ENCODE data around the gene VIPAS39. TPM values are rescaled to one million over a fixed set of nuclear protein-coding genes. Genes with fewer than 3 reads are reported as not detected.

VIPAS39 gene
- total RNA-seq, 1 donor, result 12.5 TPM

- H3K27me3 ChIP-seq (ENCODE audit: insufficient read depth, low read length), result no peaks in the 10 kb centered on the region
- H3K9me3 ChIP-seq (ENCODE audit: low read depth, low read length), result no peaks in the 10 kb centered on the region
- H3K4me3 ChIP-seq (ENCODE audit: low read length), result no peak overlapping the region
- H3K4me1 ChIP-seq (ENCODE audit: insufficient read depth, low read length), result no peaks in the 10 kb centered on the region
Observed at GRCh38 chr14:77478796-77479195, 21.4 kb upstream of the VIPAS39 start.

- H3K27me3 ChIP-seq (ENCODE audit: insufficient read depth, low read length), result no peaks in the 10 kb centered on the region
- no peaks in the 10 kb centered on the region for H3K4me1 ChIP-seq (ENCODE audit: insufficient read depth, low read length)
- H3K9me3 ChIP-seq (ENCODE audit: low read depth, low read length), result no peaks in the 10 kb centered on the region
- H3K4me3 ChIP-seq (ENCODE audit: low read length), result no peak overlapping the region
Observed at GRCh38 chr14:77478029-77478428, 20.6 kb upstream of the VIPAS39 start.

GRCh38 chr14:77475432-77476115 lies 18.2 kb upstream of the VIPAS39 start:
- Histone ChIP-seq H3K4me3 (ENCODE audit: low read length) (no peak overlapping the region), H3K9me3 (ENCODE audit: low read depth, low read length) (no peaks in the 10 kb centered on the region), H3K27me3 (ENCODE audit: insufficient read depth, low read length) (no peaks in the 10 kb centered on the region), H3K4me1 (ENCODE audit: insufficient read depth, low read length) (no peaks in the 10 kb centered on the region)

GRCh38 chr14:77474479-77475177 lies 17.2 kb upstream of the VIPAS39 start:
- Histone ChIP-seq H3K27me3 (ENCODE audit: insufficient read depth, low read length) (no peaks in the 10 kb centered on the region), H3K4me3 (ENCODE audit: low read length) (no peak overlapping the region), H3K9me3 (ENCODE audit: low read depth, low read length) (no peaks in the 10 kb centered on the region), H3K4me1 (ENCODE audit: insufficient read depth, low read length) (no peaks in the 10 kb centered on the region)

- H3K4me1 ChIP-seq (ENCODE audit: insufficient read depth, low read length), result no peaks in the 10 kb centered on the region
- H3K4me3 ChIP-seq (ENCODE audit: low read length), result no peak overlapping the region
- no peaks in the 10 kb centered on the region for H3K27me3 ChIP-seq (ENCODE audit: insufficient read depth, low read length)
- H3K9me3 ChIP-seq (ENCODE audit: low read depth, low read length), result no peaks in the 10 kb centered on the region
Observed at GRCh38 chr14:77473921-77474320, 16.5 kb upstream of the VIPAS39 start.

- Histone ChIP-seq H3K27me3 (ENCODE audit: insufficient read depth, low read length) (no peaks in the 10 kb centered on the region), H3K4me1 (ENCODE audit: insufficient read depth, low read length) (no peaks in the 10 kb centered on the region), H3K9me3 (ENCODE audit: low read depth, low read length) (no peaks in the 10 kb centered on the region), H3K4me3 (ENCODE audit: low read length) (no peak overlapping the region)
Observed at GRCh38 chr14:77470224-77470870, 12.9 kb upstream of the VIPAS39 start.

GRCh38 chr14:77469539-77469938 lies 12.1 kb upstream of the VIPAS39 start:
- Histone ChIP-seq H3K4me3 (ENCODE audit: low read length) (no peak overlapping the region), H3K4me1 (ENCODE audit: insufficient read depth, low read length) (no peaks in the 10 kb centered on the region), H3K9me3 (ENCODE audit: low read depth, low read length) (no peaks in the 10 kb centered on the region), H3K27me3 (ENCODE audit: insufficient read depth, low read length) (no peaks in the 10 kb centered on the region)

- H3K4me1 ChIP-seq (ENCODE audit: insufficient read depth, low read length), result no peaks in the 10 kb centered on the region
- H3K27me3 ChIP-seq (ENCODE audit: insufficient read depth, low read length), result no peaks in the 10 kb centered on the region
- no peaks in the 10 kb centered on the region for H3K9me3 ChIP-seq (ENCODE audit: low read depth, low read length)
- H3K4me3 ChIP-seq (ENCODE audit: low read length), result no peak overlapping the region
Observed at GRCh38 chr14:77469067-77469505, 11.7 kb upstream of the VIPAS39 start.

- Histone ChIP-seq H3K4me3 (ENCODE audit: low read length) (no peak overlapping the region), H3K27me3 (ENCODE audit: insufficient read depth, low read length) (no peaks in the 10 kb centered on the region), H3K4me1 (ENCODE audit: insufficient read depth, low read length) (no peaks in the 10 kb centered on the region), H3K9me3 (ENCODE audit: low read depth, low read length) (no peaks in the 10 kb centered on the region)
Observed at GRCh38 chr14:77467801-77468200, 10.4 kb upstream of the VIPAS39 start.

GRCh38 chr14:77459072-77459723 lies 1.8 kb upstream of the VIPAS39 start:
- Histone ChIP-seq H3K4me3 (ENCODE audit: low read length) (peak overlapping the region; percentile 65), H3K27me3 (ENCODE audit: insufficient read depth, low read length) (no peaks in the 10 kb centered on the region), H3K4me1 (ENCODE audit: insufficient read depth, low read length) (peaks cover 23% of the 10 kb centered on the region), H3K9me3 (ENCODE audit: low read depth, low read length) (no peaks in the 10 kb centered on the region)

GRCh38 chr14:77458249-77458950 lies 999 bp upstream of the VIPAS39 start:
- Histone ChIP-seq H3K9me3 (ENCODE audit: low read depth, low read length) (no peaks in the 10 kb centered on the region), H3K4me3 (ENCODE audit: low read length) (peak overlapping the region; percentile 65), H3K4me1 (ENCODE audit: insufficient read depth, low read length) (peaks cover 23% of the 10 kb centered on the region), H3K27me3 (ENCODE audit: insufficient read depth, low read length) (no peaks in the 10 kb centered on the region)

- Histone ChIP-seq H3K4me1 (ENCODE audit: insufficient read depth, low read length) (peaks cover 23% of the 10 kb centered on the region), H3K27me3 (ENCODE audit: insufficient read depth, low read length) (no peaks in the 10 kb centered on the region), H3K9me3 (ENCODE audit: low read depth, low read length) (no peaks in the 10 kb centered on the region), H3K4me3 (ENCODE audit: low read length) (peak overlapping the region; percentile 65)
Observed at GRCh38 chr14:77457115-77457521, 283 bp downstream of the VIPAS39 start.

GRCh38 chr14:77455966-77456640 lies 1.3 kb downstream of the VIPAS39 start:
- Histone ChIP-seq H3K4me1 (ENCODE audit: insufficient read depth, low read length) (peaks cover 23% of the 10 kb centered on the region), H3K27me3 (ENCODE audit: insufficient read depth, low read length) (no peaks in the 10 kb centered on the region), H3K9me3 (ENCODE audit: low read depth, low read length) (no peaks in the 10 kb centered on the region), H3K4me3 (ENCODE audit: low read length) (no peak overlapping the region)

GRCh38 chr14:77442196-77442595 lies 15.2 kb downstream of the VIPAS39 start:
- Histone ChIP-seq H3K4me3 (ENCODE audit: low read length) (no peak overlapping the region), H3K4me1 (ENCODE audit: insufficient read depth, low read length) (no peaks in the 10 kb centered on the region), H3K9me3 (ENCODE audit: low read depth, low read length) (no peaks in the 10 kb centered on the region), H3K27me3 (ENCODE audit: insufficient read depth, low read length) (no peaks in the 10 kb centered on the region)
